MM.1S (cell line): ENCODE results near the gene RASSF4.

Experiments
- EZH2 ChIP-seq: fragments of 300-600 bp; sonication (generic); optimal IDR thresholded peaks from 2 replicates; pipeline ENCODE3; 2017; ENCODE audit warnings: low read depth, mild to moderate bottlenecking, antibody characterized with exemption, low read length, mixed read lengths
- EZH2phosphoT487 ChIP-seq: fragments of 300-600 bp; sonication (generic); IDR thresholded peaks from 2 replicates; pipeline ENCODE4 v1.6.1; 2018; ENCODE audit warnings: antibody characterized with exemption, low read length
- TF ChIP-seq, protein P1 (sequence below): fragments of 300-600 bp; sonication (generic); IDR thresholded peaks from 2 replicates; pipeline ENCODE4 v1.5.1; 2016; ENCODE audit warnings: antibody characterized with exemption, low read length, mixed read lengths

DNA sequence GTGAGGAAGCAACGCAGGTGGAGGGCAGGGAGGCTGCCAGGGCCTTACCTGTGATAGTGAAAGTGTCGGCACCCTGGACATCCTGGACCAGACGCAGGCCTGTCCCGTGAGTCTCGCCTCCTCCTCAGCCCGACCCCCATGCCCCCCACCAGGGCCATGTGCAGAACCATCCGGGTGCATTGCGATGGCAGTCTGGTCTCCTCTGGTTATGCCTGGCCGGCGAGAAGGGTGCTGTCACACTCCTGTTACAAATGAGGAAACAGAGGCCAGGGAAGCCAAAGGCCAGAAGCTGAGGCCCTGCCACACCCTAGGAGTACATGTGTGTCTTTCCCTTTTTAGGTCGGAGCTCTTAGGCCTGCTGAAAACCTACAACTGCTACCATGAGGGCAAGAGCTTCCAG is 11.8 kb downstream of the RASSF4 start:
- TF ChIP-seq, protein P1, sequence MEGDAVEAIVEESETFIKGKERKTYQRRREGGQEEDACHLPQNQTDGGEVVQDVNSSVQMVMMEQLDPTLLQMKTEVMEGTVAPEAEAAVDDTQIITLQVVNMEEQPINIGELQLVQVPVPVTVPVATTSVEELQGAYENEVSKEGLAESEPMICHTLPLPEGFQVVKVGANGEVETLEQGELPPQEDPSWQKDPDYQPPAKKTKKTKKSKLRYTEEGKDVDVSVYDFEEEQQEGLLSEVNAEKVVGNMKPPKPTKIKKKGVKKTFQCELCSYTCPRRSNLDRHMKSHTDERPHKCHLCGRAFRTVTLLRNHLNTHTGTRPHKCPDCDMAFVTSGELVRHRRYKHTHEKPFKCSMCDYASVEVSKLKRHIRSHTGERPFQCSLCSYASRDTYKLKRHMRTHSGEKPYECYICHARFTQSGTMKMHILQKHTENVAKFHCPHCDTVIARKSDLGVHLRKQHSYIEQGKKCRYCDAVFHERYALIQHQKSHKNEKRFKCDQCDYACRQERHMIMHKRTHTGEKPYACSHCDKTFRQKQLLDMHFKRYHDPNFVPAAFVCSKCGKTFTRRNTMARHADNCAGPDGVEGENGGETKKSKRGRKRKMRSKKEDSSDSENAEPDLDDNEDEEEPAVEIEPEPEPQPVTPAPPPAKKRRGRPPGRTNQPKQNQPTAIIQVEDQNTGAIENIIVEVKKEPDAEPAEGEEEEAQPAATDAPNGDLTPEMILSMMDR, result no peak
- TF ChIP-seq EZH2phosphoT487 (no peak), EZH2 (no peak)
